GOT3 (cell line): ENCODE results near the gene SLC22A5.

Source experiments
- DNase-seq: peaks from one replicate; lab custom pipeline; 2025; ENCODE audit warnings: mixed read lengths; lab: John Stamatoyannopoulos, UW

SLC22A5 gene

GRCh38 chr5:132365213-132365612, 4.3 kb upstream of the SLC22A5 start:
- no peak for DNase-seq

GRCh38 chr5:132368186-132368585, 1.3 kb upstream of the SLC22A5 start:
- no peak for DNase-seq

- no peak for DNase-seq
These were observed 470 bp upstream of the SLC22A5 start for GRCh38 chr5:132369007-132369473.

GRCh38 chr5:132370181-132370970, 866 bp downstream of the SLC22A5 start:
- DNase-seq = no peak

GRCh38 chr5:132370971-132371602, 1.6 kb downstream of the SLC22A5 start:
- no peak for DNase-seq

GRCh38 chr5:132371603-132371994, 2.1 kb downstream of the SLC22A5 start:
- no peak for DNase-seq

- no peak for DNase-seq
These were observed 2.6 kb downstream of the SLC22A5 start for GRCh38 chr5:132372127-132372526.

GRCh38 chr5:132372542-132372941, 3.0 kb downstream of the SLC22A5 start:
- DNase-seq = no peak

- DNase-seq = no peak
These were observed 6.4 kb downstream of the SLC22A5 start for GRCh38 chr5:132375957-132376356.

GRCh38 chr5:132376694-132377641, 7.5 kb downstream of the SLC22A5 start:
- DNase-seq = no peak

GRCh38 chr5:132377738-132378137, 8.2 kb downstream of the SLC22A5 start:
- DNase-seq = no peak

- DNase-seq = no peak
These were observed 9.1 kb downstream of the SLC22A5 start for GRCh38 chr5:132378580-132378979.

- DNase-seq = no peak
These were observed 10.5 kb downstream of the SLC22A5 start for GRCh38 chr5:132380047-132380446.

- no peak for DNase-seq
These were observed 11.2 kb downstream of the SLC22A5 start for GRCh38 chr5:132380741-132381140.

GRCh38 chr5:132381614-132382013, 12.1 kb downstream of the SLC22A5 start:
- no peak for DNase-seq

- no peak for DNase-seq
These were observed 13.8 kb downstream of the SLC22A5 start for GRCh38 chr5:132383261-132383660.

- DNase-seq = no peak
These were observed 14.5 kb downstream of the SLC22A5 start for GRCh38 chr5:132383984-132384383.

- no peak for DNase-seq
These were observed 15.1 kb downstream of the SLC22A5 start for GRCh38 chr5:132384506-132385050.

- peak; percentile 27 for DNase-seq
These were observed 16.0 kb downstream of the SLC22A5 start for GRCh38 chr5:132385326-132386105.

GRCh38 chr5:132386644-132387286, 17.3 kb downstream of the SLC22A5 start:
- DNase-seq = peak; percentile 32
